Endothelial cell of umbilical vein (primary cell): ENCODE data around the gene GON7. TPM values are rescaled to one million over a fixed set of nuclear protein-coding genes. Genes with fewer than 3 reads are reported as not detected.

Source experiments
- Bru-seq: library from RNA; stranded (reverse); fragments of 400-500 nt; gene quantifications from one replicate; lab custom pipeline; 2021; lab: Mats Ljungman, UMichigan
- BruChase-seq, 2 experiments: library from RNA; stranded (reverse); fragments of 400-500 nt; gene quantifications; one replicate each; lab custom pipeline; 2021; lab: Mats Ljungman, UMichigan
- BruUV-seq: library from RNA; stranded (reverse); fragments of 400-500 nt; replicated peaks from 2 replicates; lab custom pipeline; 2021; lab: Mats Ljungman, UMichigan
- CTCF ChIA-PET: fragments of 300-600, 350-600 bp; sonication (Branson Sonifier 250); formaldehyde crosslinking; loops from one replicate; lab custom pipeline; 2021; ENCODE audit warnings: antibody characterized with exemption, inconsistent platforms; lab: Charles Lee
- POLR2A ChIA-PET: fragments of 300-600, 350-600 bp; sonication (Branson Sonifier 250); formaldehyde crosslinking; loops from one replicate; lab custom pipeline; 2021; ENCODE audit warnings: antibody characterized with exemption, inconsistent platforms; lab: Charles Lee
- DNase-seq: peaks from one replicate; pipeline ENCODE4 v3.0.0-alpha.2; 2011; ENCODE audit warnings: low read depth, low spot score
- FAIRE-seq: peaks from 2 replicates; lab custom pipeline; 2011; peaks lifted over from hg19 to GRCh38; lab: Jason Lieb, UNC
- H2AFZ ChIP-seq: 2 replicates; pipeline ENCODE4 v1.6.0; 2012; ENCODE audit warnings: low read depth, low read length, control low read depth, inconsistent platforms
- H3K27ac ChIP-seq: 2 replicates; pipeline ENCODE4 v1.5.1; 2011; ENCODE audit warnings: low read depth, mild to moderate bottlenecking, control low read depth, low read length, moderate library complexity; ENCODE audit not compliant: insufficient read depth
- H3K27me3 ChIP-seq, 2 experiments: 2 replicates each; pipeline versions ENCODE4 v1.6.0 to v1.6.1; 2011; ENCODE audit warnings: low read length in 2 of 2, mixed read lengths in 1 of 2; ENCODE audit not compliant: control insufficient read depth in 2 of 2, insufficient read depth in 2 of 2
- H3K36me3 ChIP-seq, 2 experiments: 2 replicates in 1 of 2; 3 replicates in 1 of 2; pipeline ENCODE4 v1.5.1; 2011; ENCODE audit warnings: low read length in 2 of 2, mild to moderate bottlenecking in 1 of 2, moderate library complexity in 1 of 2; ENCODE audit not compliant: control insufficient read depth in 2 of 2, insufficient read depth in 2 of 2; ENCODE audit errors: extremely low read depth in 1 of 2
- H3K4me1 ChIP-seq: 3 replicates; pipeline ENCODE4 v1.5.1; 2011; ENCODE audit warnings: mild to moderate bottlenecking, low read length; ENCODE audit not compliant: control insufficient read depth, insufficient read depth; ENCODE audit errors: extremely low read depth
- H3K4me2 ChIP-seq: 2 replicates; pipeline ENCODE4 v1.6.1; 2011; ENCODE audit warnings: low read length, control low read depth, mixed read lengths; ENCODE audit not compliant: insufficient read depth
- H3K4me3 ChIP-seq, 3 experiments: fragments of 200-600 bp in 1 of 3; sonication (generic), shearing (Covaris generic) in 1 of 3; replicated peaks in 1 of 3; 2 replicates each; pipeline ENCODE4 v1.5.1; 2011 to 2016; ENCODE audit warnings: control low read depth in 3 of 3, low read length in 3 of 3, mild to moderate bottlenecking in 2 of 3, inconsistent platforms in 1 of 3, low read depth in 1 of 3, moderate library complexity in 1 of 3; ENCODE audit not compliant: insufficient read depth in 1 of 3
- H3K79me2 ChIP-seq: 2 replicates; pipeline ENCODE4 v1.6.0; 2012; ENCODE audit warnings: low read length, inconsistent platforms; ENCODE audit not compliant: control insufficient read depth, insufficient read depth
- H3K9ac ChIP-seq: replicated peaks from 2 replicates; pipeline ENCODE3; 2011; ENCODE audit warnings: low read length, control low read depth; ENCODE audit not compliant: insufficient read depth; ENCODE audit errors: extremely low read depth
- H3K9me1 ChIP-seq: replicated peaks from 3 replicates; pipeline ENCODE4 v1.6.0; 2011; ENCODE audit warnings: mild to moderate bottlenecking, low read length; ENCODE audit not compliant: control insufficient read depth, insufficient read depth; ENCODE audit errors: extremely low read depth
- H3K9me3 ChIP-seq: replicated peaks from 2 replicates; pipeline ENCODE4 v1.5.1; 2012; ENCODE audit warnings: low read length, inconsistent platforms; ENCODE audit not compliant: control insufficient read depth, insufficient read depth
- H4K20me1 ChIP-seq: replicated peaks from 2 replicates; pipeline ENCODE3; 2011; ENCODE audit warnings: mild to moderate bottlenecking, low read length; ENCODE audit not compliant: control insufficient read depth, insufficient read depth; ENCODE audit errors: extremely low read depth
- CTCF ChIP-seq, 2 donors: IDR thresholded peaks; 1 replicate in 1 of 2; 2 replicates in 1 of 2; pipeline ENCODE4 v1.5.1; 2011; ENCODE audit warnings: low read length in 2 of 2, mild to moderate bottlenecking in 2 of 2, moderate library complexity in 2 of 2, control low read depth in 1 of 2, inconsistent platforms in 1 of 2, low read depth in 1 of 2; ENCODE audit not compliant: insufficient read depth in 1 of 2; ENCODE audit errors: extremely low read depth in 1 of 2
- EZH2 ChIP-seq: IDR thresholded peaks from 2 replicates; pipeline ENCODE4 v1.6.1; 2012; ENCODE audit warnings: borderline replicate concordance, low read depth, mild to moderate bottlenecking, moderate library complexity, low read length, inconsistent platforms; ENCODE audit not compliant: severe bottlenecking
- FOS ChIP-seq: IDR thresholded peaks from 2 replicates; pipeline ENCODE4 v1.6.1; 2011; ENCODE audit warnings: mild to moderate bottlenecking, low read length, moderate library complexity, borderline replicate concordance; ENCODE audit not compliant: insufficient read depth
- GATA2 ChIP-seq: IDR thresholded peaks from 2 replicates; pipeline ENCODE4 v1.7.0; 2011; ENCODE audit warnings: low read depth, mild to moderate bottlenecking, moderate library complexity, mixed read lengths, low read length; ENCODE audit not compliant: insufficient read length, insufficient read depth
- JUN ChIP-seq: IDR thresholded peaks from 2 replicates; pipeline ENCODE4 v1.6.1; 2011; ENCODE audit warnings: borderline replicate concordance, low read depth; ENCODE audit not compliant: insufficient read length, insufficient read depth
- MAX ChIP-seq: IDR thresholded peaks from 2 replicates; pipeline ENCODE4 v1.6.1; 2011; ENCODE audit not compliant: insufficient read depth, insufficient read length
- MYC ChIP-seq: IDR thresholded peaks from one replicate; pipeline ENCODE4 v1.6.1; 2011; ENCODE audit warnings: mild to moderate bottlenecking, low read depth, low read length
- POLR2A ChIP-seq: IDR thresholded peaks from 2 replicates; pipeline ENCODE4 v1.6.1; 2012; ENCODE audit warnings: low read depth, mild to moderate bottlenecking, control low read depth, low read length
- POLR2AphosphoS5 ChIP-seq: IDR thresholded peaks from 2 replicates; pipeline ENCODE4 v1.6.1; 2012; ENCODE audit warnings: low read depth, mild to moderate bottlenecking, control low read depth, low read length, moderate library complexity; ENCODE audit not compliant: insufficient read depth
- dilution Hi-C: fragments of 300-500 bp; cut with MboI; formaldehyde crosslinking; loops from one replicate; pipeline ENCODE4 v1.15.0; 2019; ENCODE audit warnings: low sequenced_read_pairs; ENCODE audit not compliant: extremely low pct_ligation_motif_present
- intact Hi-C: fragments of 100-400 bp; cut with micrococcal nuclease; formaldehyde crosslinking; loops from one replicate; pipeline ENCODE4 v1.10.0; 2022
- long read RNA-seq: library from polyadenylated mRNA; stranded (forward); transcript quantifications from one replicate; pipeline ENCODE4 v2.0.0, GENCODE V29; 2021
- polyA minus RNA-seq, 3 experiments: library from RNA; depleted of rRNA, polyadenylated mRNA; stranded (reverse); fragments of >200 nt; gene quantifications; 1 replicate in 1 of 3; 2 replicates in 2 of 3; pipeline ENCODE4 v1.2.3, GENCODE V29; 2011
- polyA plus RNA-seq, 4 experiments: library from polyadenylated mRNA; depleted of rRNA in 3 of 4; stranded (reverse) in 3 of 4; unstranded in 1 of 4; fragments of >200 nt; gene quantifications; 2 replicates each; pipeline versions ENCODE4 v1.2.1 to v1.2.3, GENCODE V29; 2011 to 2012; ENCODE audit warnings: missing spikeins in 1 of 4
- total RNA-seq: library from RNA; stranded (reverse); gene quantifications from 2 replicates; pipeline ENCODE4 v1.2.3, GENCODE V29; 2021

The GON7 gene
- total RNA-seq (11.1 and 11.5 TPM in 2 replicates), polyA plus RNA-seq (3.7 and 5.5 TPM in 2 replicates), polyA minus RNA-seq (1.5 and 2.8 TPM in 2 replicates), Bru-seq, nascent RNA (percentile 64 among the genes with signal in this experiment), BruChase-seq, experiment 1, labeled RNA remaining after a 6-hour chase (percentile 77 among the genes with signal in this experiment), BruChase-seq, experiment 2, labeled RNA remaining after a 2-hour chase (percentile 64 among the genes with signal in this experiment)
- polyA plus RNA-seq (2011; cell fraction: cytosol; rRNA removed) = 7.4 and 10.5 TPM in 2 replicates
- 2.9 and 4.6 TPM in 2 replicates for polyA plus RNA-seq (2011; cell fraction: nucleus; rRNA removed)
- 13.2 and 14.2 TPM in 2 replicates for polyA plus RNA-seq (2012)
- 7.5 TPM for polyA minus RNA-seq (2011; cell fraction: cytosol; rRNA and poly(A)+ RNA removed)
- polyA minus RNA-seq (2011; cell fraction: nucleus; rRNA and poly(A)+ RNA removed) = 1.2 and 2.3 TPM in 2 replicates
- long read RNA-seq, transcript GON7-201 (2 exons, 1,154 nt) = major isoform, 71 of 75 reads
- long read RNA-seq, partial matches to known transcripts = 0 of 75 reads
- long read RNA-seq, other reads (novel, unspliced or antisense) = 4 of 75 reads

- peak within 1 kb of the TSS; percentile 83 for H2AFZ ChIP-seq
- peaks cover 38% of the 10 kb centered on the region for H3K79me2 ChIP-seq
- peak within 1 kb of the TSS; percentile 77 to 88 (median 77) for H3K4me3 ChIP-seq
- DNase-seq (peak; percentile 97), FAIRE-seq (peak; percentile 89)
- no peak for TF ChIP-seq EZH2
- TF ChIP-seq POLR2AphosphoS5 = peak; percentile 81
- TF ChIP-seq POLR2A = peak; percentile 76
- no peak for TF ChIP-seq MAX
- TF ChIP-seq MYC = no peak
- no peak for TF ChIP-seq GATA2
- TF ChIP-seq JUN = no peak
- no peak for TF ChIP-seq FOS
- peak in 1 of 2 donors; percentile 12 for TF ChIP-seq CTCF (IDR thresholded peaks at IDR 0.05; ENCODE audit: extremely low read depth in 1 of 2, insufficient read depth in 1 of 2, low read depth in 1 of 2, low read length in 2 of 2)
- no peaks in the 10 kb centered on the region for H3K9me1 ChIP-seq
- H3K4me1 ChIP-seq = peaks cover 12% of the 10 kb centered on the region
- H3K27me3 ChIP-seq = no peaks in the 10 kb centered on the region
- TSS peak; percentile 46 for BruUV-seq
- H3K4me2 ChIP-seq = peak within 1 kb of the TSS; percentile 91
- H3K36me3 ChIP-seq = no peaks in the 10 kb centered on the region
- no peaks in the 10 kb centered on the region for H4K20me1 ChIP-seq
- H3K27ac ChIP-seq = peak within 1 kb of the TSS; percentile 79
- intact Hi-C loops = loop anchor here (1.0 kb wide), 5 partner anchors 22 to 819 kb away; partner anchors contain the start of genes BTBD7, LYSET and OTUB2
- ChIA-PET POLR2A (interaction anchor here (1.0 to 1.6 kb wide), 4 partner anchors 10 to 125 kb away, joined by 3 to 8 read pairs (median 6); partner anchors contain the start of genes LYSET and MOAP1), CTCF (interaction anchor here (0.8 to 2.6 kb wide), 23 partner anchors 9 to 793 kb away, joined by 3 to 33 read pairs (median 5); partner anchors contain the start of genes ITPK1, LYSET and MOAP1)
- dilution Hi-C loops = no loop called here
- H3K9ac ChIP-seq = peak within 1 kb of the TSS; percentile 85
- no peaks in the 10 kb centered on the region for H3K9me3 ChIP-seq
Observed at GRCh38 chr14:93206793-93207467, at the start of gene GON7, which contains the start of gene UBR7. GON7 (minus strand) TSS chr14:93207065; CDS start chr14:93207037, 28 bp downstream. UBR7 (plus strand) TSS chr14:93207256; CDS start chr14:93207292, 36 bp downstream.
